CD1c-positive myeloid dendritic cell (primary cell): ENCODE data around the gene MTA3.
A peak's percentile ranks its signal among the peaks of the same experiment; 100 is the strongest.
"Not testable (repeated sequence)": the region's sequence is repeated elsewhere in the genome, so short reads cannot be mapped to it uniquely, and the experiment has no call there.

Source experiments
- DNase-seq: peaks from one replicate; pipeline ENCODE4 v3.0.0-alpha.2; 2016; ENCODE audit errors: extremely low spot score

MTA3 gene

DNA sequence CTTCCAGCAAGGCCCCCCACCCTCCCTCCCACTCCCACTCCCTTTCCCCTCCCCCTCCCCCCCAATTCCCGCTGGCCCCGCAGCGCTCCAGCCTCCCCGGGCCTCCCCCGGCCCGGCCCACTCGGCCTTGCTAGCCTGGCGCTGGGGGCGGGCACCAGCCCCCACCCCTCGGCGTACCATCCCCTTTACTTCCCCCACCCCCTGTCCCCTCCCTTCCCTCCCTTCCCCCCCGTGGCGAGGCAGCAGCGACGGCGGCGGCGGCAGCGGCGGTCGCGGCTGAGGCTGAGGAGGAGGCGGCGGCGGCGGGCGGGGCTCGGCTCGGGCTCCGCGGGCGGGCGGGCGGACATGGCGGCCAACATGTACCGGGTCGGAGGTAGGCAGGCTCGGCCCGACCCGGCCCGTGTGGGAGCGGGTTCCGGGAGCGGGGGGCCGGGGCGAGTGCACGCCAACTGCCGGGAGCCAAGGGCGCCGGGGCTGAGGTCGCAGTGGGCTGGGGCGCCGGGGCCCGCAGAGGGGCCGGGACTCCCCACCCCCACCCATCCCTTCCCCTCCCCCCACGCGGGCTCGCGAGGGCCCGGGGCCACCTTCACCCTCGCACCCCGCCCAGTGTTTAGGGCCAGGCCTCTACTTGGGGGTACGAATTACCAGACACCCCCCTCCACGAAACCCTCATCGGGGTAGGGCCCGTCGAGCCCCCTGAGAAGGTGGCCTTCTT is at the start of gene MTA3:
Gene MTA3, plus strand, starts transcription at position 232 of the 715 bp plus-strand sequence. Its CDS starts 114 bp downstream, at position 346.
- peak; percentile 25 for DNase-seq

DNA sequence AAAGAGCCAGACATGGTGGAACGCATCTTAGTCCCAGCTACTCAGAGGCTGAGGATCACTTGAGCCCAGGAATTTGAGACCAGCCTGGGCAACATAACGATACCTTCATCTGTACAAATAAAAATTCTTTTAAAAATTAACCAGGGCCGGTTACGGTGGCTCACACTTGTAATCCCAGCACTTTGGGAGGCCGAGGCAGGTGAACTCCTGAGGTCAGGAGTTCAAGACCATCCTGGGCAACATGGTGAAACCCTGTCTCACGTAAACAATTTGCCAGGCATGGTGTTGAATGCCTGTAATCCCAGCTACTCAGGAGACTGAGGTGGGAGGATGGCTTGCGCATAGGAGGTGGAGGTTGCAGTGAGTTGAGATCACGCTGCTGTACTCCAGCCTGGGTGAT is 48.8 kb upstream of the MTA3 start:
- DNase-seq = no peak

DNA sequence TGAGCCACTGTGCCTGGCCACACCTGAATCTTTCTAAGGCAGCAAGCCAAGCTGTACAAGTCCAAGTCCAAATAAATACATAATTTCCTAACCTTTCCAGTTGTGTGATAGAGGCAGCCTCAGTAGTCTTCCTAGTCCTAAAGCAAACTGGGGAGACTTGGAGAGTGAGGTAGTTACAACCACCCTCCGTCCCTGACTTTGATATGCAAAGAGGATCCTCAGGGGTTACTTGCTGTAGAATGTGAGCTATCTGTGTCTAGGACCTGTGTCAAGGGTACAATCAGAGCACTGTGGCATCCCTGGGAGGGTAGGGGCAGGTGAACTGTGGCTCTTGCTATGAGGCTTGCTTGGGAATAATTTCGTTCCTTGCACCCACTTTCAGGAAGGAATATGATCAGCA is 46.4 kb upstream of the MTA3 start:
- DNase-seq = no peak

- DNase-seq = no peak
Measured at GRCh38 chr2:42523341-42523740, 45.1 kb upstream of the MTA3 start.

- no peak for DNase-seq
Measured at GRCh38 chr2:42532397-42532796, 36.0 kb upstream of the MTA3 start.

DNA sequence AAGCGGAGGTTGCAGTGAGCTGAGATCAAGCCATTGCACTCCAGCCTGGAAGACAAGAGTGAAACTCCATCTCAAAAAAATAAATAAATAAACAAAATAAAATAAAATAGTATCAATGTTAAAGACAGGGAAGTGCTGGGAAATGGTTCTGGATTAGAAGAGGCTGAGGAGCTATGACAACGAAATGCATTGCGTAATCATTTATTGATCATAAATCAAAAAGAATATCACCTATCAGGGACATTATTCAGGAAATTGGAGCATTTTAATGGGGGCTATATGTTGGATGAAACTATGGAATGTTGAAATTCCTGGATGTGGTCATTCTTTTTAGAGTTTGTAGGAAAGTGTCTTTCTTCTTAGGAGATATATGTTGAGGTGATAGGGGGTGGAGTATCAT is 30.9 kb upstream of the MTA3 start:
- no peak for DNase-seq

- DNase-seq = no peak
Measured at GRCh38 chr2:42542871-42543270, 25.6 kb upstream of the MTA3 start.

DNA sequence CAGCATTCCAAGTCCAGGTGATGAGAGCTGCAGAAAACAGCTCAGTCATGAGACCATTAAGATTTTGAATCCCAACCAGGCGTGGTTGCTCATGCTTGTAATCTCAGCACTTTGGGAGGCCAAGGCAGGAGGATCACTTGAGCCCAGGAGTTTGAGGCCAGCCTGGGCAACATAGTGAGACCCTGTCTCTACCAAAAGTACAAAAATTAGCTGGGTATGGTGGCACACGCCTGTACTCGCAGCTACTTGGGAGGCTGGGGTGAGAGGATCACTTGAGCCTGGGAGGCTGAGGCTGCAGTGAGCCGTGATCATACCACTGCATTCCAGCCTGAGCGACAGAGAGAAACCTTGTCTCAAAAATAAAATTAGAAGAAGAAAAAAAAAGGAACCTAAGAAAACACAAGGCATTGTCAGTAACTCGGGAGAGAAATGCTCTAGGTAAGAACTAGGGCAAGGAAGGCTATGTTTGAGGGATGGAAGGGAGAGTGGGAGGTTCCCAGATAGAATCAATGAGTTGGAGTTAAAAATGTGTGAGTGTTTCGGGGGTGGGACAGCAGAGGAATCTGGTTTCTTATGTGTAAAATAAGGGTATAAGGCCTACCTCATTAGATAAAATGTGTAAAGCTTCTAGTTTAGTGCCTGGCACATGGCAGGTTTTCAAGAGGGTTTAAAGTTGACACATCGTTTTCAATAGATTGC is 23.3 kb upstream of the MTA3 start:
- no peak for DNase-seq

DNA sequence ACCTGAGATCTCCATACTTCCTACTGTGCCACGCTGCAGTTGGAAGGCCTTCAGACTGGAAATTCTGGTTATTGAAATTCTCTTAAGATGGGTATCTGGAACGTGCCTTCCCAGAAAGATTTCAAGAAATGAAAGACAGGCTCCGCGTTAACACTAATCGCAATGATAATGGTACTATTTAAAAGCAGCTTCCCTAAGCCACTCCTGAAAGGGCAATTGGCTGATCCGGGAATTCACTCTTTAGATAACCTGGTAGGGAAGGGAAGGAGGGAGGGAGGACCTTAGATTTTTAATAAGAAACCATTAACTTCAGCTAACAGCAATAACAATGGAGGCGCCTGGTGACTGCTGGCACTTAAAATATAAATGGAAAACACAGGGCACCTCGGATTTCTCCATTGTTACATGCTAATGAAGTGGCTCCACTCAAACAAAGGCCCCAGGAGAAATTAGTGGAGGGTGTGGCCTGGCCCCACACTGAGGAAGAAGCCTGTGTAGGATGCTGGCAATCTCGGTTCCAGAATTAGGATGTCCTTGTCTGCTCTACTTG is 22.5 kb upstream of the MTA3 start:
- no peak for DNase-seq

DNA sequence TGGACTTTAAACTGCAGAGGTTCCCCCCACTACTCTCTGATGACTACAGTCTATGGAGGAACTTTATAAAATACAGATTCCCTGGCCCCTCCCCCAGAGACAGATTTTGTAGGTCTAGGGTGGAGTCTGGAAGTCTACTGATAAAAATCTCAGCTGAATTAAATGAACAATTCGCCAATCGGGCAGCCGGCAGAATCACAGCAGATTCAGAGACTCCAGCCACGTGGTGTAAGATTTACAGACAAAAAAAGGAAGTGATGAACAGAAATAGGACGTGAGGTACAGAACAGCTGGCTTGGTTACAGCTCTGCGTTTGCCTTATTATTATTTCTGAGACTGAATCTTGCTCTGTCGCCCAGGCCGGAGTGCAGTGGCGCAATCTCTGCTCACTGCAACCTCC is 21.4 kb upstream of the MTA3 start:
- peak; percentile 3 for DNase-seq

- no peak for DNase-seq
Measured at GRCh38 chr2:42547446-42548295, 20.8 kb upstream of the MTA3 start.

- DNase-seq = no peak
Measured at GRCh38 chr2:42550870-42551269, 17.6 kb upstream of the MTA3 start.

- no peak for DNase-seq
Measured at GRCh38 chr2:42554392-42554791, 14.0 kb upstream of the MTA3 start.

- DNase-seq = no peak
Measured at GRCh38 chr2:42556315-42556890, 12.0 kb upstream of the MTA3 start.

- DNase-seq = no peak
Measured at GRCh38 chr2:42557306-42557705, 11.1 kb upstream of the MTA3 start.

DNA sequence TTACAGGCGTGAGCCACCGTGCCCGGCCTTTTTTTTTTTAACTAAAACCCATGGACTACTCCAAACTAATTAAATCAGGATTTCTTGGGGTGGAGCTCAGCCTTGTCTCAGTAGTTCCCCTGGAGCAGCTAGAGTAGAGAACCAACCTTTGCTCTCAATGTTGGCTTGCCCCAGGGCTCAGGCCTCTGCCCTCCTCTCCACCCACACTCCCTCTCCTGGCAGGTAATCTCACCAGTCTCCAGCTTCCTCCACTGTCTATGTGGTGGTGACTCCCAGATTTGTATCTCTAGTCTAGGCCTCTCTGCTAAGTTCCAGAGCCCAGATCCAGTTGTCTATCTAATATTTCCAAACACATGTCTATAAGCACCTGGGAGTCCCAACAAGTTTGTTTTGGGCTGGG is 9.6 kb upstream of the MTA3 start:
- DNase-seq = no peak

GRCh38 chr2:42560133-42560532 is 8.3 kb upstream of the MTA3 start:
- DNase-seq = not testable (repeated sequence)

DNA sequence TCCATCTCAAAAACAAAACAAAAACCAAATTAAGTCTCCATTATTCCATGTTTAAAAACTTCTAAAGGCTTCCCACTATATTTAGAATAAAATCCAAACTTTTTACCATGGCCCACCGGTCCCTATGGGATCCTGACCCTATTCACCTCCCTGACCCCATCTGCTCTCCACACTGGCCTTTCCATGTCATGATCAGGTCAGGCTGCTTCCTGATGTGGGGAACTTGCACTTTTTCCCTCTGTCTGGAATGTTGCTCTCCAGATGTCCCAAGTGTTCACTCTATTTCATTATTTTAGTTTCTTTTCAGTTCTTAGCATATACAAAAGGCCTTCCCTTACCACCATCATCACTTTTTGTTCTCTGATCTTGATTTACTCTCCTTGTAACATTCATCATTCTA is 7.5 kb upstream of the MTA3 start:
- no peak for DNase-seq

DNA sequence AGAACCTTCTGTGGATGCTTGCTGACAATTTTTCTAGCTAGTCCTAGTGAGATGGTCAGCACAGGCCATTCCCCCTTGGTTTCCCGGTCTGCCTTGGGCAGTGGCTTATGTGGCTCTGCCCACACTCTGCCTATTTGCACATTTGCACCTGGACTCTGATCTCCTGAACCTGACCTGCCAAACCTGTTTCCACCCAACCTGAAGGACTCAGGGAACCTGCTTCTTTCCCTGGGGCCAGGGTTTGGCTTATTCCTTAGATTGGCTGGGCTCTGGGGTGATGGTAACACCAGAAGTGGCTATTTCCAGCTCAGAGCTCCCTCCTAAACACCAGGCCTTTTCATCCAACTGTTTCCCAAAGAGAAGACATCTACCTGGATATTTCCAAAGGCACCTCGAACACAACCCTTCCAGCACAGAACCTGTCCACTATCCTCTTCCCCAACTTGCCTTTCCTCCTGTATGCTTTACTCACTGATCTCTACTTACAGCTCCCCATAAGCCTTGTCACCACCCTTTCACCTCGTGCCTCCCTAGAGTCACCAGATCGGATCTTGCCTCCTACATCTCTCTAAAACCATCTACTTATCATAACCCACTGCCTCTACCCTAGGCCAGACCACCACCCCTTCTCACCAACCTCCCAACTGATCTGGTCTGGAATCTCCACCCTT is 5.8 kb upstream of the MTA3 start:
- DNase-seq = no peak

DNA sequence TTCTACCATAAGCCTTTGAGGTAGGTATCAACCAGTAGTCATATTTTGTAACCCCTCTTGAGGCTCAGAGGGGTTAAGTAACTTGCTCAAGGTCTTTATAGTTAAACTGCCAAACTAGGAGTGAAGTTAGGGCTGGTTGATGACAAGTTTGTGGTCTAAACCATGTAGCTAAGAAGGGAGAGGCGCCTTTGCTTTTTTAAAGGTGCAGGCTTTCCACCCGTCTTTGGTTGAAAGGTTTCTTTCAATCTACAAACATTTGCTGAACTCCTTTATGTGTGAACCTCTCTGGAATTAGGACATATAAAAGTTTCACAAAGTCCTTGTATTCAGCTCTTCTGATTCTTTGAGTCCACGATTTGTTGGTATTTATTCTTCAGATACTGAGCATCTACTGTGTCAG is 2.4 kb upstream of the MTA3 start:
- DNase-seq = no peak

- no peak for DNase-seq
Measured at GRCh38 chr2:42566837-42567321, 1.6 kb upstream of the MTA3 start.
